Activated T-cell treated with anti-CD3 and anti-CD28 coated beads, Interleukin-2, amount 50 U/mL, for 72 hours (primary cell): ENCODE data around the gene EWSR1. TPM values are rescaled to one million over a fixed set of nuclear protein-coding genes. Genes with fewer than 3 reads are reported as not detected.
"Not testable (repeated sequence)": the region's sequence is repeated elsewhere in the genome, so short reads cannot be mapped to it uniquely, and the experiment has no call there.

Source experiments
- ATAC-seq, 2 donors: fragments of 150-1000 bp; cut with Tn5 transposase; replicated peaks in 1 of 2; 2 replicates each; pipeline ENCODE4 v1.10.0; 2021; ENCODE audit warnings: moderate library complexity in 2 of 2, mild to moderate bottlenecking in 1 of 2
- DNase-seq, 2 donors: peaks; one replicate each; pipeline ENCODE4 v3.0.0; 2021 to 2022; ENCODE audit warnings: mixed read lengths in 1 of 2
- H3K27ac Mint-ChIP-seq: one replicate; pipeline ENCODE4 v1.8.0; 2022; ENCODE audit warnings: mild to moderate bottlenecking, moderate library complexity, mixed read lengths
- H3K27me3 Mint-ChIP-seq: one replicate; pipeline ENCODE4 v1.8.0; 2022; ENCODE audit warnings: low read depth, mixed read lengths
- H3K36me3 Mint-ChIP-seq, 2 donors: one replicate each; pipeline ENCODE4 v1.8.0; 2022; ENCODE audit warnings: mixed read lengths in 2 of 2, mild to moderate bottlenecking in 1 of 2; ENCODE audit not compliant: insufficient read depth in 2 of 2
- H3K4me1 Mint-ChIP-seq: one replicate; pipeline ENCODE4 v1.8.0; 2022; ENCODE audit warnings: low read depth, mixed read lengths
- H3K4me3 Mint-ChIP-seq, 2 donors: one replicate each; pipeline ENCODE4 v1.8.0; 2022; ENCODE audit warnings: mild to moderate bottlenecking in 2 of 2, mixed read lengths in 2 of 2, moderate library complexity in 2 of 2
- H3K9me3 Mint-ChIP-seq, 2 donors: one replicate each; pipeline ENCODE4 v1.8.0; 2022; ENCODE audit warnings: mixed read lengths in 2 of 2
- total RNA-seq, 2 donors: library from RNA; stranded (reverse); gene quantifications; one replicate each; pipeline ENCODE4 v1.2.3, GENCODE V29; 2022

The EWSR1 gene
- total RNA-seq: 100 to 1,000 TPM; 279 to 285 TPM

- Mint-ChIP-seq H3K27me3 (no peaks in the 10 kb centered on the region), H3K27ac (peak within 1 kb of the TSS; percentile 98), H3K36me3 (peaks cover 13 to 28% of the 10 kb centered on the region in 2 donors), H3K9me3 (no peaks in the 10 kb centered on the region), H3K4me3 (peak within 1 kb of the TSS; percentile 81 to 98), H3K4me1 (peaks cover 54% of the 10 kb centered on the region)
- DNase-seq: peak; percentile 96 to 99
- peak; percentile 92 to 93 for ATAC-seq
These were observed at the start of gene EWSR1, which contains the start of gene RHBDD3 for GRCh38 chr22:29267858-29268510. Gene EWSR1 (plus strand): TSS chr22:29268268. CDS start chr22:29268337, 69 bp downstream. Gene RHBDD3 (minus strand): TSS chr22:29267981. CDS start chr22:29265626, 2,355 bp downstream.

GRCh38 chr22:29218758-29219408 is 49.2 kb upstream of the EWSR1 start:
- no peak for ATAC-seq
- Mint-ChIP-seq H3K4me3 (no peak overlapping the region), H3K27me3 (no peaks in the 10 kb centered on the region), H3K27ac (no peak overlapping the region), H3K36me3 (no peaks in the 10 kb centered on the region), H3K4me1 (no peaks in the 10 kb centered on the region), H3K9me3 (no peaks in the 10 kb centered on the region)
- DNase-seq: no peak

- not testable (repeated sequence) for H3K9me3 Mint-ChIP-seq, ATAC-seq, DNase-seq, H3K27ac Mint-ChIP-seq, H3K27me3 Mint-ChIP-seq, H3K36me3 Mint-ChIP-seq, H3K4me3 Mint-ChIP-seq, H3K4me1 Mint-ChIP-seq
These were observed 48.7 kb upstream of the EWSR1 start for GRCh38 chr22:29219409-29219782.

- Mint-ChIP-seq H3K27me3 (no peaks in the 10 kb centered on the region), H3K9me3 (no peaks in the 10 kb centered on the region), H3K4me1 (no peaks in the 10 kb centered on the region), H3K27ac (no peak overlapping the region), H3K36me3 (no peaks in the 10 kb centered on the region), H3K4me3 (no peak overlapping the region)
- ATAC-seq (no peak), DNase-seq (no peak)
These were observed 48.0 kb upstream of the EWSR1 start for GRCh38 chr22:29219881-29220670.

- Mint-ChIP-seq H3K36me3 (no peaks in the 10 kb centered on the region), H3K4me1 (no peaks in the 10 kb centered on the region), H3K27me3 (no peaks in the 10 kb centered on the region), H3K9me3 (no peaks in the 10 kb centered on the region), H3K27ac (no peak overlapping the region), H3K4me3 (no peak overlapping the region)
- no peak for DNase-seq
- no peak for ATAC-seq
These were observed 43.8 kb upstream of the EWSR1 start for GRCh38 chr22:29224121-29224858.

- Mint-ChIP-seq H3K4me3 (no peak overlapping the region), H3K36me3 (no peaks in the 10 kb centered on the region), H3K27ac (no peak overlapping the region), H3K27me3 (no peaks in the 10 kb centered on the region), H3K4me1 (no peaks in the 10 kb centered on the region), H3K9me3 (no peaks in the 10 kb centered on the region)
- DNase-seq (no peak), ATAC-seq (no peak)
These were observed 43.1 kb upstream of the EWSR1 start for GRCh38 chr22:29224859-29225410.

- Mint-ChIP-seq H3K27ac (no peak overlapping the region), H3K27me3 (no peaks in the 10 kb centered on the region)
These were observed 42.5 kb upstream of the EWSR1 start for GRCh38 chr22:29225422-29226090.

GRCh38 chr22:29226351-29226981 is 41.6 kb upstream of the EWSR1 start:
- H3K4me1 Mint-ChIP-seq: no peaks in the 10 kb centered on the region
- H3K9me3 Mint-ChIP-seq: no peaks in the 10 kb centered on the region
- H3K4me3 Mint-ChIP-seq: no peak overlapping the region
- H3K27ac Mint-ChIP-seq: no peak overlapping the region
- no peaks in the 10 kb centered on the region for H3K36me3 Mint-ChIP-seq
- DNase-seq (no peak), ATAC-seq (no peak)
- no peaks in the 10 kb centered on the region for H3K27me3 Mint-ChIP-seq

More at GRCh38 chr22:29225422-29226090, 42.5 kb upstream of the EWSR1 start:
- H3K4me3 Mint-ChIP-seq: no peak overlapping the region
- no peaks in the 10 kb centered on the region for H3K4me1 Mint-ChIP-seq
- no peak for ATAC-seq
- DNase-seq: no peak
- H3K9me3 Mint-ChIP-seq: no peaks in the 10 kb centered on the region
- H3K36me3 Mint-ChIP-seq: no peaks in the 10 kb centered on the region

- DNase-seq (no peak), ATAC-seq (no peak)
- H3K9me3 Mint-ChIP-seq: peaks cover 0 to 2% of the 10 kb centered on the region in 2 donors
- H3K27me3 Mint-ChIP-seq: peaks cover 6% of the 10 kb centered on the region
- H3K4me1 Mint-ChIP-seq: no peaks in the 10 kb centered on the region
- no peak overlapping the region for H3K27ac Mint-ChIP-seq
- no peak overlapping the region for H3K4me3 Mint-ChIP-seq
- H3K36me3 Mint-ChIP-seq: peaks cover 3 to 4% of the 10 kb centered on the region in 2 donors
These were observed 36.8 kb upstream of the EWSR1 start for GRCh38 chr22:29230972-29231875.

GRCh38 chr22:29231971-29232959 is 35.8 kb upstream of the EWSR1 start:
- H3K27ac Mint-ChIP-seq: no peak overlapping the region
- no peaks in the 10 kb centered on the region for H3K4me1 Mint-ChIP-seq
- no peak overlapping the region for H3K4me3 Mint-ChIP-seq
- peaks cover 0 to 2% of the 10 kb centered on the region in 2 donors for H3K9me3 Mint-ChIP-seq
- DNase-seq (no peak), ATAC-seq (no peak)
- H3K27me3 Mint-ChIP-seq: peaks cover 6% of the 10 kb centered on the region
- H3K36me3 Mint-ChIP-seq: peaks cover 3 to 4% of the 10 kb centered on the region in 2 donors
